ENCODE results near the gene GMDS. TPM values are rescaled to one million over a fixed set of nuclear protein-coding genes. Genes with fewer than 3 reads are reported as not detected.

The GMDS gene
- total and polyA plus RNA-seq, 2 of the 8 experiments (the other 6 are each of a cell fraction or from before 2014, with no cell fraction given) = 16.8 to 50.0 TPM

DNA sequence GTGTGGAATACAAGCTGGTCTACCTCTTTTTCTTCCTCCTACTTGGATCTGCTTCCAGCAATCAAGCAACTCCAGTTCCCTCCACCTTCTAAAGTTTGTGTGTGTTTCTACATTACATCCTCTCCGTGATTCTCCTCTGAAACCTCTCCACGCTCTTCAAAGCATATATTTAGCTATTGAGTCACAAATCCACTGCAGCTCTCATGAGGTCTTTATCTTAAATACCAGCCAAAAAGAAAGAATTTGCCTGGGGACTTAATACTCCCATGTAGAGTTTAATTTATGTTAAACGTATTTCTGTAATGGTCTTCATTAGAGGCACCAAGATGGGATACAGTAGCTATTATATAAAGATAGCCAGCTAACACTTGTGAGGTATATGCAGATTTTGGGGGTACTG, 557.0 kb downstream of the GMDS start:
- no peaks in the 10 kb centered on the region for H4K20me1 ChIP-seq (replicated peaks in 1 of 2; ENCODE audit: control insufficient read depth in 1 of 2, insufficient read depth in 2 of 2, low read length in 2 of 2)
- FAIRE-seq (no peak), DNase-seq (ENCODE audit: low read depth in 1 of 2, low spot score in 2 of 2) (no peak)
- H3K4me2 ChIP-seq (ENCODE audit: insufficient read depth in 1 of 2, low read depth in 2 of 2, low read length in 2 of 2) = no peak overlapping the region
- no peak overlapping the region for H3K14ac ChIP-seq (ENCODE audit: insufficient read length)
- H2BK120ac ChIP-seq (replicated peaks; ENCODE audit: low read depth, low read length) = no peak overlapping the region
- ChIA-PET CTCF (ENCODE audit: partially characterized antibody) (interaction anchor here (1.1 to 4.2 kb wide), 6 partner anchors 8 to 215 kb away, joined by 3 to 31 read pairs (median 6); no protein-coding TSS in a partner anchor), POLR2A (ENCODE audit: partially characterized antibody) (interaction anchor here (1.4 kb wide), 1 partner anchor 10 kb away, joined by 4 read pairs; no protein-coding TSS in a partner anchor)
- H3K4ac ChIP-seq (replicated peaks; ENCODE audit: insufficient read length, low read depth, low read length) = no peak overlapping the region
- no peaks in the 10 kb centered on the region; a peak in 1 of 7 replicates for H3K4me1 ChIP-seq (replicated peaks in 1 of 4; ENCODE audit: control insufficient read depth in 3 of 4, insufficient read depth in 4 of 4, low read length in 3 of 4)
- no peak overlapping the region for H2BK15ac ChIP-seq (ENCODE audit: low read length)
- no peak overlapping the region for H2BK5ac ChIP-seq (ENCODE audit: low read depth, low read length)
- H4K91ac ChIP-seq (replicated peaks; ENCODE audit: insufficient read length, low read length) = no peak overlapping the region
- no peaks in the 10 kb centered on the region for H3K23me2 ChIP-seq (ENCODE audit: low read depth, low read length)
- H4K8ac ChIP-seq (ENCODE audit: extremely low read depth, insufficient read depth, low read length) = no peak overlapping the region
- H3K27me3 ChIP-seq (replicated peaks in 1 of 4; ENCODE audit: control insufficient read depth in 3 of 4, extremely low read depth in 1 of 4, insufficient read depth in 3 of 4, low read length in 3 of 4) = no peaks in the 10 kb centered on the region
- H4K5ac ChIP-seq (ENCODE audit: insufficient read length, low read depth, low read length) = no peak overlapping the region
- no peak overlapping the region for H3K4me3 ChIP-seq (ENCODE audit: extremely low read depth in 1 of 4, insufficient read depth in 2 of 4, low read depth in 3 of 4, low read length in 4 of 4)
- 82% methylated on average over 3 of the region's 3 CpGs; no CpG with 5 or more reads in 1 of the 2 experiments for WGBS, 2 experiments (ENCODE audit: extremely low coverage in 1 of 2, insufficient coverage in 1 of 2, insufficient read length in 1 of 2, insufficient replicate concordance in 2 of 2, low coverage in 1 of 2, low lambda C conversion rate in 2 of 2, missing lambda C conversion rate in 1 of 2)
- H3K79me2 ChIP-seq (ENCODE audit: control insufficient read depth in 1 of 2, insufficient read depth in 2 of 2, low read length in 2 of 2) = no peaks in the 10 kb centered on the region
- no peak overlapping the region for H2AFZ ChIP-seq (ENCODE audit: low read length)
- no peak overlapping the region for H3K27ac ChIP-seq (ENCODE audit: low read depth, low read length)
- H3K9ac ChIP-seq (replicated peaks in 1 of 4; ENCODE audit: extremely low read depth in 1 of 4, low read depth in 3 of 4, low read length in 3 of 4) = no peak overlapping the region
- no peak overlapping the region for H3K23ac ChIP-seq (ENCODE audit: insufficient read length)
- H3K18ac ChIP-seq (ENCODE audit: extremely low read depth, low read length) = no peak overlapping the region
- no peak overlapping the region for H2BK20ac ChIP-seq (ENCODE audit: low read length)
- H2AK5ac ChIP-seq (ENCODE audit: low read depth, low read length) = no peak overlapping the region
- H3K56ac ChIP-seq (replicated peaks; ENCODE audit: insufficient read length, low read depth, low read length) = no peak overlapping the region
- no peaks in the 10 kb centered on the region; the same call in 1 of the 2 replicates for H3K79me1 ChIP-seq (ENCODE audit: low read depth, low read length)
- H2BK12ac ChIP-seq (ENCODE audit: low read depth, low read length) = no peak overlapping the region
- H3K9me3 ChIP-seq (ENCODE audit: insufficient read depth in 2 of 2, low read depth in 1 of 2, low read length in 1 of 2) = no peaks in the 10 kb centered on the region
- H3K36me3 ChIP-seq (ENCODE audit: control insufficient read depth in 2 of 4, insufficient read depth in 4 of 4, low read length in 3 of 4) = no peaks in the 10 kb centered on the region
- no peak for TF ChIP-seq SIRT6 (IDR thresholded peaks at IDR 0.05; ENCODE audit: low read length)
- TF ChIP-seq RFX5 (IDR thresholded peaks at IDR 0.05; ENCODE audit: borderline replicate concordance, low read depth, low read length) = no peak
- no peak for TF ChIP-seq BACH1 (IDR thresholded peaks at IDR 0.05; ENCODE audit: low read length)
- no peak for TF ChIP-seq TAF7 (optimal IDR thresholded peaks at IDR 0.05; ENCODE audit: borderline replicate concordance, low read depth, low read length)
- TF ChIP-seq TCF12 (IDR thresholded peaks at IDR 0.05; ENCODE audit: low read depth, low read length) = no peak
- TF ChIP-seq SP1 (IDR thresholded peaks at IDR 0.05; ENCODE audit: low read depth, low read length) = no peak
- TF ChIP-seq HDAC2 (IDR thresholded peaks at IDR 0.05; ENCODE audit: borderline replicate concordance in 1 of 2, low read depth in 2 of 2, low read length in 2 of 2) = no peak
- no peak for TF ChIP-seq ATF3 (IDR thresholded peaks at IDR 0.05; ENCODE audit: insufficient read depth, low read depth, low read length)
- TF ChIP-seq RBBP5 (IDR thresholded peaks at IDR 0.05; ENCODE audit: borderline replicate concordance, low read depth, low read length) = no peak
- TF ChIP-seq RNF2 (IDR thresholded peaks at IDR 0.05; ENCODE audit: borderline replicate concordance, low read depth, low read length, missing control alignments, poor library complexity, severe bottlenecking) = no peak
- TF ChIP-seq CBX8 (IDR thresholded peaks at IDR 0.05; ENCODE audit: borderline replicate concordance, low read depth, low read length) = no peak
- no peak for TF ChIP-seq CHD2 (IDR thresholded peaks at IDR 0.05; ENCODE audit: low read length)
- TF ChIP-seq TEAD4 (IDR thresholded peaks at IDR 0.05; ENCODE audit: low read depth, low read length) = no peak
- TF ChIP-seq YY1 (IDR thresholded peaks at IDR 0.05; ENCODE audit: low read depth, low read length) = no peak
